Adipose tissue (tissue), 3 donors: ENCODE data around the gene WNT8A. TPM values are rescaled to one million over a fixed set of nuclear protein-coding genes. Genes with fewer than 3 reads are reported as not detected.

ENCODE experiments used
- H3K27ac ChIP-seq: one replicate; pipeline ENCODE4 v1.5.1; 2013; ENCODE audit warnings: low read depth, low read length
- WGBS, 3 donors: extraction: QIAGEN DNeasy Blood & Tissue Kit; methylation state at CpG; one replicate each; pipeline ENCODE4 v1.1.7; 2013; 5-methylcytosine and 5-hydroxymethylcytosine counted together
- polyA plus RNA-seq, 3 donors: library from polyadenylated mRNA; stranded (reverse); fragments of 200-250 nt; gene quantifications; one replicate each; pipeline ENCODE4 v1.2.3, GENCODE V29; 2013
- donor health status: healthy with polysubstance abuse.
- donor health status: Bipolar disorder and iron deficiency.
- donor health status: healthy.

Gene WNT8A
- polyA plus RNA-seq, 3 donors, result not detected

- no peak overlapping the region for H3K27ac ChIP-seq
- WGBS, 3 donors, result 31 to 32% (median 32%) methylated on average over 5 of the region's 5 CpGs
Observed at GRCh38 chr5:138077064-138077696, 6.7 kb upstream of the WNT8A start.

DNA sequence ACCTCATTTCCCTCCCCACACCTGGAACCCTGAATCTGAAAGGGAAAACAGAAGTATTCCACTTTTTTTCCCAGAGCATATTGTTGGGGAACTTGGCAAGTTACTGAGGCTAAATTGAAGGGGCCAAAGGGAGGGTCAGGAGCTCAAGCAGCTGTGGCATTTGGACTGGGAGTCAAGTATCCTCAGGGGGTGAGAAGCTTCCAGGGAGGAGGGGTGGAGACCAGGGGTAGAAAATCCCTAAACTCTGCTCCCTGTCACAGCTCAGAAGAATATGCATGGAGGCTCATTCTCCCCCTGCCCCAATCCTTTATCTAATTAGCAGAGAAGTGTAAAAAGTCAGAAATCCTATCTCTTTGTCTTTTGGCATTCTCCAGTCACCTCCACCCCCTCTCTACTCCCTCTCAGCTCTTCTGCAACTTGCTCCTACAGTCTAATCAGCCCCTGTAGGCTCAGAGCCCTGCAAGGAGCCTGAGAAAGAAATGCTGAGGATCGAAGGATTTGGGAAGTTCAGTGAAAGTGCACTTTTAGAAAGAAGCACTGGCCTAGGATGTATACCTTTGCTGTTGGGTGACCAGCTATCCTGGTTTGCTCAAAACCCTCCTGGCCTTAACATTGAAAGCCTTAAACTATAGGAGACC, 5.7 kb upstream of the WNT8A start:
- H3K27ac ChIP-seq, result no peak overlapping the region
- WGBS, 3 donors, result 35 to 51% (median 50%) methylated on average over 1 of the region's 1 CpG

GRCh38 chr5:138082033-138082432, 1.8 kb upstream of the WNT8A start:
- WGBS, 3 donors, result 86 to 91% (median 89%) methylated on average over 4 of the region's 4 CpGs

DNA sequence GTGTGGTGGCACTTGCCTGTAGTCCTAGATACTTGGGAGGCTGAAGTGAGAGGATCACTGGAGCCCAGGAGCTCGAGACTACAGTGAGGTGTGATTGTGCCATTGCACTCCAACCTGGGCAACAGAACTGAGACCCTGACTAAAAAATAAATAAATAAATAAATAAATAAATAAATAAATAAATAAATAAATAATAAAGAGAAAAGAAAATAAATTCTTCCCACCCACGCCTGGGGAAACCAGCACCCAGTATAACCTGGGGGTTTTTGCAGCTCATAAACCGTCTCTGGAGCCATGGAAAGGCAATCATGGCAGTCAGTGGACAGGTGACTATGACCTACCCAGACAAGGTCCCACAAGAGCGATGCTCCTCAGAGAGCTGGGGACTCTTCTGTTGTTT, 7.9 kb downstream of the WNT8A start:
- 84 to 87% (median 85%) methylated on average over 4 of the region's 4 CpGs for WGBS, 3 donors
- no peak overlapping the region for H3K27ac ChIP-seq

More at GRCh38 chr5:138082033-138082432, 1.8 kb upstream of the WNT8A start:
- H3K27ac ChIP-seq, result no peak overlapping the region

- 62 to 87% (median 86%) methylated on average over 1 of the region's 1 CpG for WGBS, 3 donors
- H3K27ac ChIP-seq, result no peak overlapping the region
Observed at GRCh38 chr5:138092301-138092700, 8.5 kb downstream of the WNT8A start.

- 42 to 58% (median 51%) methylated on average over 1 of the region's 1 CpG for WGBS, 3 donors
- no peak overlapping the region for H3K27ac ChIP-seq
Observed at GRCh38 chr5:138093036-138093435, 9.2 kb downstream of the WNT8A start.

- no peak overlapping the region for H3K27ac ChIP-seq
- 46 to 57% (median 51%) methylated on average over 4 of the region's 4 CpGs for WGBS, 3 donors
Observed at GRCh38 chr5:138095100-138095907, 11.5 kb downstream of the WNT8A start.

DNA sequence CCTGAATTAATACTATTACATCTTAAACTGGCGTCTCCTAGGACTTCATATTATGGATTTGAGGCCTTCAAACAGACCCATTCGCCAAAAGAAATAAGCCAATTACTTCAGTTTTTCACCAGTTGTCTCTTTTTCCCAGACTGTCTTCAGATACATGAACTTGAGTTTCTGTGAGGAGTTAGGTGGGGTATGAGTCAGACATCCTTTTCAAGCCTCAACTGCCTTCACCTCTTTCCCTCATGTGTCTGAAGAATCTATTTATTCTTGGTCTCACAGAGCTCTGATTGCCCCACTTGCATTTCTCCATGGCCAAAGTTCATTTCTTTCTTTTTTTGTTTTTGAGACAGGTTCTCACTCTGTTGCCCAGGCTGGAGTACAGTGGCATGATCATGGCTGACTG, 12.5 kb downstream of the WNT8A start:
- H3K27ac ChIP-seq, result no peak overlapping the region
- 80 to 86% (median 82%) methylated on average over 2 of the region's 2 CpGs for WGBS, 3 donors

DNA sequence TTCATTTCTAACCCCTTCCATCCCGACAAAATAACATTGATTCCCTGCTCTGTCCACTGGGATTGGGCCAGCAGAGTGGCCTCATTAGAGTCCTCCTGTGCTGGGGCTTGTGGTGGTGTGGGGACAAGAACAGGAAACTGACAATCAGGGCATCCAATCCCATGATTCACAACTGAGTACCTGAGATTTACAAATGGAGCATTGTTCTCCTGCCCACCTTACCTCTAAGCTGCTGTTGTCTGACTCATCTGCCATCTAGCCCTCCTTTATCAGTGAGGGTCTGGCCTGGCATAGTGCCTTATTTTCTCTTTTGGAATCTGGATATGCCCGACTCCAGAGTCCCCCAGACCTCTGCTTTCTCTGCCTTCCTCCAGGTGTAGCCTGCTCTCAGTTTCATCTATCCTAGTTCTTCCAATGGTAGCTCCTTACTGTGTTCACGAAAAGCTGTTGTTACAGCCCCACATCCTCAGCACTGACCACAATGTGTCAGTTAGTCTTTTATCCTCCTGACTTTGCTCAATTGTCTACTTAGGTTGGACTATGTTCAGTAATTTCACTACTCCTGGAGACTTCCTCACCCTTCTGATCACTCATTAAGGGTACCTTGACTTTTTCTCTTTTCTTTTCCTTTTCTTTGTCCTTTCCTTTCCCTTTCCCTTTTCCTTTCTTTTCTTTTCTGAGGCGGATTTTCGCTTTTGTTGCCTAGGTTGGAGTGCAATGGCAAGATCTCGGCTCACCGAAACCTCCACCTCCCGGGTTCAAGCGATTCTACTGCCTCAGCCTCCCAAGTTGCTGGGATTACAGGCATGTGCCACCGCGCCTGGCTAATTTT, 13.4 kb downstream of the WNT8A start:
- H3K27ac ChIP-seq, result no peak overlapping the region
- 88 to 90% (median 88%) methylated on average over 11 of the region's 11 CpGs for WGBS, 3 donors

DNA sequence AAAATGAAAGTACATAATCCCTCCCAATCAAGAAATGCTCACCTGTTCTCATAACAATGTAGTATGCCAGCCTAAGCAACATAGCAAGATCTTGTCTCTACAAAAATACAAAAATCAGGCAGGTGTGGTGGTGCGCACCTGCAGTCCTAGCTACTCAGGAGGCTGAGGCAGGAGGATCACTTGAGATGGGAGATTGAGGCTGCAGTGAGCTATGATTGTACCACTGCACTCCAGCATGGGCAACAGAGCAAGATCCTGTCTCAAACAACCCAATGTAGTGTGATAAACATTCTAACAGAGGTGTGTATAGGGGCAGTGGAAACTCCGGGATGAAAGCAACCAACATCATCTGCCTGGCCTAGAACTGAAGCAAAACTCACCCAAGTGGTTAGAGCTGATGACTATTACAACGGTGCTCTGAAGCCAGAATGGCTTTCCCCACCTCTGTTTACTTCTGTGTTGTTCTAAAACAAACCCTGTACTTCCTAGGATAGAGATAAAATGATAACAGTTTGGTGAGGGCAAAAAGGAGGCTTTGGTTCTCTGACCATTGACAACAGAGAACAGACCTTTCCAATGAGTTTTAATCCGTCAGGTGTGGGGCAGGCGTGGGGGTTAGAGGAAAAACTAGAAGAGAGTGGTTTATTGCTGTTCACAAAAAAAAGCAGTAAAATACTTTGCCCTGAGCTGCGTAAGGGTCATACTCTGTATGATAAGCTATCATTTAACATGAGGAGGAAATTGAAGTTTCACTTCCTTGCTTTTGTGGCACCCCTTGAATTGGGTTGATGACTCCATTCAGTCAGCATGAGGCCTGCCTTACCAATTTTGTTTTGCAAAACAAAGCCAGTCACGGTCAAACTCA, 18.9 kb downstream of the WNT8A start:
- H3K27ac ChIP-seq, result no peak overlapping the region
- WGBS, 3 donors, result 63 to 71% (median 67%) methylated on average over 7 of the region's 7 CpGs

DNA sequence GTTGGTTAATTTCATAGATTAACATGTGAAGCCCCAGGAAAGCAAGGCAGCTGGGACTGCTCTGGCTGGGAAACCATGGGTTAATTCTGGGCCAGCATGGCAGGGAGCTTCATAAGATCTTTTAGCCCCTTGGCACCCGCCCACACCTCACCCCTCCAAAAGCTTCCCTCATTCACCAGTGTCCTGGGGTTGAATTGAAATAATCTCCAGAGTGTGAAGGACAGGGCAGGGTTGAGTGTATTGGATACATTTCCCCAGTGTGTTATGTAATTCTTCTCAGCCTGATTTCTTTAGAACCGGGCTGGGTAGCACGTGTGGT, 19.4 kb downstream of the WNT8A start:
- 16 to 33% (median 23%) methylated on average over 3 of the region's 3 CpGs for WGBS, 3 donors
- H3K27ac ChIP-seq, result no peak overlapping the region

GRCh38 chr5:138105709-138106108, 21.9 kb downstream of the WNT8A start:
- 90 to 95% (median 94%) methylated on average over 6 of the region's 6 CpGs for WGBS, 3 donors
- H3K27ac ChIP-seq, result no peak overlapping the region

GRCh38 chr5:138107213-138107612, 23.4 kb downstream of the WNT8A start:
- WGBS, 3 donors, result 32 to 39% (median 38%) methylated on average over 1 of the region's 1 CpG
- no peak overlapping the region for H3K27ac ChIP-seq

GRCh38 chr5:138109463-138110265, 25.8 kb downstream of the WNT8A start:
- WGBS, 3 donors, result 69 to 90% (median 86%) methylated on average over 1 of the region's 1 CpG
- no peak overlapping the region for H3K27ac ChIP-seq

- H3K27ac ChIP-seq, result no peak overlapping the region
- WGBS, 3 donors, result 51 to 65% (median 56%) methylated on average over 4 of the region's 4 CpGs
Observed at GRCh38 chr5:138110266-138110963, 26.6 kb downstream of the WNT8A start.

DNA sequence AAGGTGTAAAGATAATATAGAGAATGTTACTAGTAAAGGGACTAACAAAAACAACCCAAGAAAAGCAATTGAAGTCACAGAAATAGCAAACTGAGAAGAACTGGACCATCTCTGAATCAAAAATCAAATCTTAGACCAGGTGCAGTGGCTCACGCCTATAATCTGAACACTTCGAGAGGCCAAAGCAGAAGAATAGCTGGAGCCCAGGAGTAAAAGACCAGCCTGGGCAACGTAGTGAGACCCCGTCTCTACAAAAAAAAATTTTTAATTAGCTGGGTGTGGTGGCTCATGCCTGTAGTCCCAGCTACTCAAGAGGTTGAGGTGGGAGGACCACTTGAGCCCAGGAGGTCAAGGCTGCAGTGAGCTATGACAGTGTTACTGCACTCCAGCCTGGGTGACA, 27.3 kb downstream of the WNT8A start:
- 71 to 88% (median 79%) methylated on average over 4 of the region's 4 CpGs for WGBS, 3 donors
- no peak overlapping the region for H3K27ac ChIP-seq

DNA sequence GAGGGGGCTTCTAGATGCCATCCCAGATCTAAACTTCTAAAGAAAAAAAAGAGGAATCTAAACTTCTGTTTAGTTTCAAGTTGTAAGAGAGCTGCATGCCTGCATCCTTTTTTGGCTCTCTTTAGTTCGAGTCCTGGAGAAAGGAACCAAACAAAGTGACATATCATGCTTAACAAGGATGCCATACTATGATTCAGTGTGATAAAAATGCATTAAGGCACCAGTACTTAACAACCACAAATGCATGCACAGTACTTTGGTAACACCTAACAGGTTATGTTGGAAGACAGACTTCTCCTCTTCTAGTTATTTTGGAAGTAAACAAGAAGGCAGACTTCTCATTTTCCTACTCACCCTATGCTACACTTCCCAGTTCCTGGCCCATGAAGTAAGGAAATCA, 28.1 kb downstream of the WNT8A start:
- WGBS, 3 donors, result 22 to 38% (median 36%) methylated on average over 1 of the region's 1 CpG
- H3K27ac ChIP-seq, result no peak overlapping the region
